ENCODE results near the gene PAX5. TPM values are rescaled to one million over a fixed set of nuclear protein-coding genes. Genes with fewer than 3 reads are reported as not detected.

PAX5 gene
- polyA plus RNA-seq, 1 experiment: not detected

DNA sequence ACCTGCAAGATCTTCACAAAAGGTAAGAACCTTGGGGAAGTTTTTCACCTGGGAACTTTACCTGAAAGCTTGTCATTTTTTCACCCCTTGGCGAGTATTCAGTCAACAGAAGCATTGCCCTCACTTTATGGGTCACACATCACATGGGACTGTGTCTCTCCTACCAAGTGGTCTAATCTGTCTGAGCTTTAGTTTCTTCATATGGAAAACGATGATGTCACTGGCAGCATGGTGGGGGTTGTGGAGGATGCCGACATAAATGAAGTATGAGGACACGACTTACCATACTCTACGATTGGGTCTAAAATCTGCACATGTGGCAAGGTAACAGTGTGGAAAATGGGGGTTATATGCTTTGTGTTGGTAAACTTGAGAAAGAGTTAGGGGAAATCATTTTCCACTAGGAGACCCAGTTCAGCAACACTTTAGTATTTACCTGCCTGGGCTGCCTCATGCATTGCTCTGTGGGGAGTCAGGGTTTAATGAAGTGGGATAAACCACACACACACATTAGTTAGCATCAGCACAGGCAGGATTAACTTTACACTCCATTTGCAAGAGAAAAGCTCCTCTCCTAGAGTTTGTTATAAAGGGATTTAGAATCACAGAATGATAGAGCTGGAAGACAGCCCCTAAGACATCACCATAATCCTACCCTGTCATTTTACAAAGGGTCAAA lies 19.8 kb upstream of the PAX5 start:
- peaks cover 10% of the 10 kb centered on the region for H3K27me3 ChIP-seq (ENCODE audit: control insufficient read depth, insufficient read depth, low read length)

DNA sequence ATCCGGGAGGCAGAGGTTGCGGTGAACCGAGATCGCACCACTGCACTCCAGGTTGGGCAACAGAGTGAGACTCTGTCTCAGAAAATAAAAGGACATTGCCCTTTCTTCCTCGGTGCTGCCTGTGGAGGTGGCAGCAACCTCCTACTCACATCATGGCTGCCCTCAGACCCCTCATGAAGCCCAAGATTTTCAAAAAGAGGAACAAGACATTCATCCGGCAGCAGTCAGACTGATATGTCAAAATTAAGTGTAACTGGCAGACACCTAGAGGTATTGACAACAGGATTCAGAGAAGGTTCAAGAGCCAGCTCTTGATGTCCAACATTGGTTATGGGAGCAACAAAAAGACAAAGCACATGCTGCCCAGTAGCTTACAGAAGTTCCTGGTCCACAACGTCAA lies 12.6 kb upstream of the PAX5 start:
- POLR2A ChIA-PET: no interaction called here
- H3K27me3 ChIP-seq (ENCODE audit: control insufficient read depth, insufficient read depth, low read length): peaks cover 23% of the 10 kb centered on the region
- no peaks in the 10 kb centered on the region for H3K36me3 ChIP-seq (ENCODE audit: control insufficient read depth, insufficient read depth, low read length)
- TF ChIP-seq, protein P1, sequence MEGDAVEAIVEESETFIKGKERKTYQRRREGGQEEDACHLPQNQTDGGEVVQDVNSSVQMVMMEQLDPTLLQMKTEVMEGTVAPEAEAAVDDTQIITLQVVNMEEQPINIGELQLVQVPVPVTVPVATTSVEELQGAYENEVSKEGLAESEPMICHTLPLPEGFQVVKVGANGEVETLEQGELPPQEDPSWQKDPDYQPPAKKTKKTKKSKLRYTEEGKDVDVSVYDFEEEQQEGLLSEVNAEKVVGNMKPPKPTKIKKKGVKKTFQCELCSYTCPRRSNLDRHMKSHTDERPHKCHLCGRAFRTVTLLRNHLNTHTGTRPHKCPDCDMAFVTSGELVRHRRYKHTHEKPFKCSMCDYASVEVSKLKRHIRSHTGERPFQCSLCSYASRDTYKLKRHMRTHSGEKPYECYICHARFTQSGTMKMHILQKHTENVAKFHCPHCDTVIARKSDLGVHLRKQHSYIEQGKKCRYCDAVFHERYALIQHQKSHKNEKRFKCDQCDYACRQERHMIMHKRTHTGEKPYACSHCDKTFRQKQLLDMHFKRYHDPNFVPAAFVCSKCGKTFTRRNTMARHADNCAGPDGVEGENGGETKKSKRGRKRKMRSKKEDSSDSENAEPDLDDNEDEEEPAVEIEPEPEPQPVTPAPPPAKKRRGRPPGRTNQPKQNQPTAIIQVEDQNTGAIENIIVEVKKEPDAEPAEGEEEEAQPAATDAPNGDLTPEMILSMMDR (IDR thresholded peaks at IDR 0.05; ENCODE audit: insufficient read depth, low read depth, low read length): no peak
- no peak overlapping the region for H3K4me3 ChIP-seq (ENCODE audit: low read depth, low read length)
- CTCF ChIA-PET: no interaction called here
- no peak for DNase-seq (ENCODE audit: low read depth)

More for the DNA sequence above, 19.8 kb upstream of the PAX5 start:
- POLR2A ChIA-PET: no interaction called here
- Histone ChIP-seq H3K4me3 (ENCODE audit: low read depth, low read length) (no peak overlapping the region), H3K36me3 (ENCODE audit: control insufficient read depth, insufficient read depth, low read length) (no peaks in the 10 kb centered on the region)
- no peak for DNase-seq (ENCODE audit: low read depth)
- CTCF ChIA-PET: interaction anchor here (0.6 kb wide), 1 partner anchor 389 kb away, joined by 3 read pairs; no protein-coding TSS in a partner anchor
- TF ChIP-seq, protein P1 (IDR thresholded peaks at IDR 0.05; ENCODE audit: insufficient read depth, low read depth, low read length): no peak

DNA sequence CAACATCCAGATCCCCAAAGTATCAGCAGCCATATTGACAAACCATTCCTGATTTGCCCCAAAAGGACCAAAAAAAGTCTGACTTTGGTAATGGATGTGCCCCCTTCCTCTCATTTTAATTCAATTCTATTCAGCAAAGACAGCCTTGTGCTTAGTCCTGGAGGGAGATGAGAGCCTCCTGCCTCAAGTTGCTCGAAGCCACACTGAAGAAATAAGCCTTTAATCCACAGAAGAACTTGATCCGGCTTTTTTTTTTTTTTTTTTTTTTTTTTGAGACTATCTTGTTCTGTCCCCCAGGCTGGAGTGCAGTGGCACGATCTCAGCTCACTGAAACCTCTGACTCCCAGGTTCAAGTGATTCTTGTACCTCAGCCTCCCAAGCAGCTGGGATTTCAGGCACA lies 8.4 kb upstream of the PAX5 start:
- TF ChIP-seq, protein P1 (IDR thresholded peaks at IDR 0.05; ENCODE audit: insufficient read depth, low read depth, low read length): no peak
- no peak overlapping the region for H3K4me3 ChIP-seq (ENCODE audit: low read depth, low read length)
- no peak for DNase-seq (ENCODE audit: low read depth)
- ChIA-PET CTCF (no interaction called here), POLR2A (no interaction called here)
- no peaks in the 10 kb centered on the region for H3K36me3 ChIP-seq (ENCODE audit: control insufficient read depth, insufficient read depth, low read length)
- peaks cover 36% of the 10 kb centered on the region for H3K27me3 ChIP-seq (ENCODE audit: control insufficient read depth, insufficient read depth, low read length)

DNA sequence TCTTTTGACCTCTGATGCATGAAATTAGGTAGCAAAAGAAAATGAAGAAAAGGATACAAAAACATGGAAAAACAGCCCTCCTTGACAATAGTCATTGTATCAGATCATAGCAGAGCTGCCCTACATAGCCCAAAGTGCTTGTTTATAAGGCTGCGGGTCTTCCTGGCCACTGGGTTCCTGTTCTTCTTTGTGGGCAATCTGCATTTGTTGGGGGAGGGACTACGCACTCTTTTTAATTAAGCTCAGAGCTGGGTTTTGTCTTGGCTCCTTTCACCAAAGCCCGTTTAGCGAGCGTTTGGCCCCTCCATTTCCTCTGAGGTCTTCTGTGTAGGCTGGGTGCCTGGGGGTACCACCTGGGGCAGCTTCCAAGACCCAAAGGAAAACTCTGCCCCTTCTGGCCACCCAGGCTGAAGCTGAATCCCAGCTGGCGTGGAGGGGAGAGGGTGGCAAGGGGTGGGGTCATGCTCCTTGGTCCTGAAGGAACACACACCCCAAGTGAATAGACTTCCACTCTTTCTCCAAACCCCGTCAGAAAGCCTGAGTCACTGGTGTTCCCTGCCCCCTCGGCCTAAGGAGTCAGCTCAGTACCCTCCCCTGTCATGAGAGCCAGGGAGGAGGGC lies 6.5 kb upstream of the PAX5 start:
- H3K4me3 ChIP-seq (ENCODE audit: low read depth, low read length): no peak overlapping the region
- TF ChIP-seq, protein P1 (IDR thresholded peaks at IDR 0.05; ENCODE audit: insufficient read depth, low read depth, low read length): no peak
- ChIA-PET POLR2A (no interaction called here), CTCF (no interaction called here)
- peaks cover 44% of the 10 kb centered on the region for H3K27me3 ChIP-seq (ENCODE audit: control insufficient read depth, insufficient read depth, low read length)
- no peak for DNase-seq (ENCODE audit: low read depth)
- H3K36me3 ChIP-seq (ENCODE audit: control insufficient read depth, insufficient read depth, low read length): no peaks in the 10 kb centered on the region

DNA sequence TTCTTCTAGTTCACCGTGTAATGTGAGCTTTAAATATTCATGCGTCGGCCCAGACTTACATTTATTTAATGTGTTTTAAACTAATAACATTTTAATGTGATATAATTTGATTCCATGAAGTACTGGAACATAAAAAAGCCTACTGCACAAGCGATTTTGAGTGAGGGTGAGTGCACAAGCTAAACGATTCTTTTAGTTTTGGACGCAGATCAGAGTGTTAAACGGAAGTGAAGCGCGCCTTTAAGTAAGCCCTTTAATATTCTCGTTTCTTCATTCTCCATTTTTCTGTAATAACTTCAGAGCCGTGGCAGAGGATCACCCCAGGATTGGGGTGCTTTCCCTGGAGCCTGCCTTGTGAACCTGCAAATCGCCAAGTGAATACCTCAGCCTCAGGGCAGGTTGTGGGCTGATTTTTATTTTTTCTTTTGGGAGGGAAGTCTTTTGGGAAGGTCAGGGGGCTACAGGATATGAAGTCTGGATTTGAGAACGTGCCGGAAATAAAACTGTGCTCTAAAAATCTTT lies 4.9 kb upstream of the PAX5 start:
- ChIA-PET POLR2A (no interaction called here), CTCF (no interaction called here)
- Histone ChIP-seq H3K4me3 (ENCODE audit: low read depth, low read length) (no peak overlapping the region), H3K27me3 (ENCODE audit: control insufficient read depth, insufficient read depth, low read length) (peaks cover 57% of the 10 kb centered on the region), H3K36me3 (ENCODE audit: control insufficient read depth, insufficient read depth, low read length) (no peaks in the 10 kb centered on the region)
- TF ChIP-seq, protein P1 (IDR thresholded peaks at IDR 0.05; ENCODE audit: insufficient read depth, low read depth, low read length): no peak
- DNase-seq (ENCODE audit: low read depth): no peak

Data from BJ (cell line).